Transverse colon (tissue), 4 donors: ENCODE data around the gene ABL2.

Experiments
- CTCF ChIP-seq, 5 experiments: fragments of 200-600 bp in 3 of 5; fragments of 450-650 bp in 2 of 5; sonication (generic) in 3 of 5; IDR thresholded peaks; 1 replicate in 2 of 5; 2 replicates in 3 of 5; pipeline ENCODE4 v1.5.1; 2016 to 2017; ENCODE audit warnings: antibody characterized with exemption in 5 of 5, inconsistent platforms in 3 of 5, mild to moderate bottlenecking in 2 of 5, moderate library complexity in 1 of 5
- EP300 ChIP-seq: sonication (generic); formaldehyde crosslinking; IDR thresholded peaks from one replicate; pipeline ENCODE4 v1.6.1; 2017; ENCODE audit warnings: antibody characterized with exemption, low read depth
- POLR2A ChIP-seq: fragments of 450-650 bp; IDR thresholded peaks from one replicate; pipeline ENCODE4 v1.6.1; 2016; ENCODE audit warnings: antibody characterized with exemption, mild to moderate bottlenecking, moderate library complexity
- POLR2AphosphoS5 ChIP-seq, 3 donors: sonication (generic); formaldehyde crosslinking; IDR thresholded peaks; one replicate each; pipeline ENCODE4 v1.6.1; 2016; ENCODE audit warnings: antibody characterized with exemption in 3 of 3

- TF ChIP-seq CTCF (IDR thresholded peaks at IDR 0.05) (no peak), EP300 (no peak), POLR2AphosphoS5 (IDR thresholded peaks at IDR 0.05) (no peak), POLR2A (no peak)
Measured at GRCh38 chr1:179091691-179092165, 137.7 kb downstream of the ABL2 start.
